ENCODE data around the gene VRK3.

- TF ChIP-seq, protein P1, sequence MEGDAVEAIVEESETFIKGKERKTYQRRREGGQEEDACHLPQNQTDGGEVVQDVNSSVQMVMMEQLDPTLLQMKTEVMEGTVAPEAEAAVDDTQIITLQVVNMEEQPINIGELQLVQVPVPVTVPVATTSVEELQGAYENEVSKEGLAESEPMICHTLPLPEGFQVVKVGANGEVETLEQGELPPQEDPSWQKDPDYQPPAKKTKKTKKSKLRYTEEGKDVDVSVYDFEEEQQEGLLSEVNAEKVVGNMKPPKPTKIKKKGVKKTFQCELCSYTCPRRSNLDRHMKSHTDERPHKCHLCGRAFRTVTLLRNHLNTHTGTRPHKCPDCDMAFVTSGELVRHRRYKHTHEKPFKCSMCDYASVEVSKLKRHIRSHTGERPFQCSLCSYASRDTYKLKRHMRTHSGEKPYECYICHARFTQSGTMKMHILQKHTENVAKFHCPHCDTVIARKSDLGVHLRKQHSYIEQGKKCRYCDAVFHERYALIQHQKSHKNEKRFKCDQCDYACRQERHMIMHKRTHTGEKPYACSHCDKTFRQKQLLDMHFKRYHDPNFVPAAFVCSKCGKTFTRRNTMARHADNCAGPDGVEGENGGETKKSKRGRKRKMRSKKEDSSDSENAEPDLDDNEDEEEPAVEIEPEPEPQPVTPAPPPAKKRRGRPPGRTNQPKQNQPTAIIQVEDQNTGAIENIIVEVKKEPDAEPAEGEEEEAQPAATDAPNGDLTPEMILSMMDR (IDR thresholded peaks at IDR 0.05; ENCODE audit: low read depth, low read length, missing input control), result no peak
- TF ChIP-seq ATF3 (IDR thresholded peaks at IDR 0.05) (no peak), MAX (IDR thresholded peaks at IDR 0.05) (no peak), ZBTB33 (IDR thresholded peaks at IDR 0.05) (no peak), YY1 (IDR thresholded peaks at IDR 0.05) (no peak), JUND (IDR thresholded peaks at IDR 0.05) (no peak), GABPA (IDR thresholded peaks at IDR 0.05 in 1 of 2, conservative IDR thresholded peaks at IDR 0.05 in 1 of 2) (no peak), RAD21 (IDR thresholded peaks at IDR 0.05) (no peak), TAF1 (conservative IDR thresholded peaks at IDR 0.05) (no peak)
Measured at GRCh38 chr19:50040967-50041366, 15.8 kb upstream of the VRK3 start.

Measured in liver (tissue), 3 donors.